ENCODE measurements around the gene CACNA1H. TPM values are rescaled to one million over a fixed set of nuclear protein-coding genes. Genes with fewer than 3 reads are reported as not detected.

CACNA1H gene
- total and polyA plus RNA-seq, 2 of the 4 experiments (the other 2 are of a cell fraction), result 1.6 to 5.8 TPM

DNA sequence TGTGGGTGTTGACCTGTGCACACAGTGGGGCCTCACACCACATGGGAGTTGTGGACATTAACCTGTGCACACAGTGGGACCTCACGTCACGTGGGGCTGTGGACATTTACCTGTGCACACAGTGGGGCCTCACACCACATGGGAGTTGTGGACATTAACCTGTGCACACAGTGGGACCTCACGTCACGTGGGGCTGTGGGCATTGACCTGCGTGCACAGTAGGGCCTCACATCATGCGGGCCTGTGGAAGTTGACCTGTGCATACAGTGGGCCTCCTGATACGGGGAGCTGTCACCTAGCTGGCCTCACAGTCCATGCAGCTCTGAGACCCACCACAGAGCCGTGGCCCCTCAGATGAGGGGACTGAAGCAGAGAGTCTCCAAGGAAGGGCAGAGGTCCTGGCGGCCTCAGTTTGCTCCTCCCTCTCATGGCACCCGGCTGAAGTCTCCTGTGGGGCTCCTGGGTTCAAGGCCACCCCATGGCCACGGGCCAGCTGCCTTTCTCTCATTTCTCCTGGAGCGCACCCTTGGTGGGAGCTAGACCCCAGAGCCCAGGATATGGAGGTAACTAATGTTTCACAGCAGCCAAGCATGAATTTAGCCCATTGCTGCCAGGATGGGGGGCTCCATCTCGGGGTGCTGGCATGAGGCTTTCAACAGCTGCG is 21.0 kb downstream of the CACNA1H start:
- peak overlapping the region; percentile 18; the same call in 1 of the 2 replicates for H3K27ac ChIP-seq (ENCODE audit: insufficient read depth, low read length)
- intact Hi-C loops (cut with micrococcal nuclease), result no loop called here
- no peak overlapping the region for H4K5ac ChIP-seq (ENCODE audit: low read depth, low read length)
- H3K36me3 ChIP-seq (ENCODE audit: control insufficient read depth, insufficient read depth, low read length), result no peaks in the 10 kb centered on the region
- POLR2A ChIA-PET (ENCODE audit: unreplicated experiment), result no interaction called here
- H3K23ac ChIP-seq (ENCODE audit: low read depth, low read length), result no peak overlapping the region
- dilution Hi-C loops (cut with HindIII; ENCODE audit: low sequenced_read_pairs, unreplicated experiment), result no loop called here
- no peaks in the 10 kb centered on the region for H3K9me3 ChIP-seq (ENCODE audit: control insufficient read depth, insufficient read depth, low read length)
- no peaks in the 10 kb centered on the region for H3K79me1 ChIP-seq (ENCODE audit: low read depth in 1 of 2, low read length in 2 of 2)
- H4K20me1 ChIP-seq (ENCODE audit: insufficient read depth, low read length), result no peaks in the 10 kb centered on the region; the same call in 1 of the 2 replicates
- no peak overlapping the region for H3K18ac ChIP-seq (ENCODE audit: low read depth, low read length)
- H2AK9ac ChIP-seq (replicated peaks; ENCODE audit: low read depth, low read length, poor library complexity), result peak overlapping the region; percentile 5
- no peak overlapping the region; the same call in 1 of the 2 replicates for H3K4me2 ChIP-seq (ENCODE audit: low read depth, low read length)
- no peak for DNase-seq
- H3K4me3 ChIP-seq (ENCODE audit: insufficient read depth, low read depth, low read length), result no peak overlapping the region
- no peak overlapping the region for H4K8ac ChIP-seq (ENCODE audit: low read depth in 2 of 2, low read length in 2 of 2)
- WGBS, 2 experiments (ENCODE audit: extremely low coverage in 2 of 2, insufficient read length in 1 of 2), result 98% methylated on average over 4 of the region's 14 CpGs; no CpG with 5 or more reads in 1 of the 2 experiments
- 0 out of 2 replicates have a peak overlapping the region, but pooled peaks have one; percentile 33 for H2BK20ac ChIP-seq (ENCODE audit: low read depth, low read length)
- no peak overlapping the region for H3K56ac ChIP-seq (ENCODE audit: extremely low read depth, insufficient read depth, low read length)
- peak overlapping the region; percentile 48 for H2AK5ac ChIP-seq (ENCODE audit: low read depth, low read length)
- no peak overlapping the region for H4K91ac ChIP-seq (ENCODE audit: insufficient read depth, low read depth, low read length)
- H3K9ac ChIP-seq (ENCODE audit: low read depth, low read length), result no peak overlapping the region
- H2BK15ac ChIP-seq (ENCODE audit: low read depth, low read length), result no peak overlapping the region
- no peak for TF ChIP-seq RCOR1 (IDR thresholded peaks at IDR 0.05; ENCODE audit: insufficient replicate concordance, low read length)
- H3K4ac ChIP-seq (ENCODE audit: low read depth, low read length), result 0 out of 2 replicates have a peak overlapping the region, but pooled peaks have one; percentile 29
- peaks cover 20% of the 10 kb centered on the region for H3K4me1 ChIP-seq (ENCODE audit: control insufficient read depth, insufficient read depth, low read length)
- in situ Hi-C loops (cut with MboI; ENCODE audit: low sequenced_read_pairs), result no loop called here
- 0 out of 2 replicates have a peak, but pooled peaks cover 3% of the 10 kb centered on the region for H3K9me1 ChIP-seq (ENCODE audit: insufficient read depth, low read length)
- ATAC-seq (ENCODE audit: low read depth), result no peak
- no peak overlapping the region for H2AFZ ChIP-seq (replicated peaks; ENCODE audit: low read length, poor library complexity)
- no peak overlapping the region for H2BK5ac ChIP-seq (ENCODE audit: low read depth, low read length, poor library complexity, severe bottlenecking)
- no TSS peak for BruUV-seq (replicated peaks)
- no peak overlapping the region for H3K14ac ChIP-seq (replicated peaks; ENCODE audit: low read depth, low read length)
- CTCF ChIA-PET, result interaction anchor here (0.6 kb wide), 1 partner anchor 361 kb away, joined by 3 read pairs; no protein-coding TSS in a partner anchor
- H3K27me3 ChIP-seq (ENCODE audit: control insufficient read depth, insufficient read depth, low read length), result no peaks in the 10 kb centered on the region; the same call in 1 of the 2 replicates
- peak overlapping the region; percentile 42; the same call in 1 of the 2 replicates for H2BK120ac ChIP-seq (ENCODE audit: low read depth, low read length)
